ENCODE data around the gene KRTAP9-9. TPM values are rescaled to one million over a fixed set of nuclear protein-coding genes. Genes with fewer than 3 reads are reported as not detected.
"Not testable (repeated sequence)": the region's sequence is repeated elsewhere in the genome, so short reads cannot be mapped to it uniquely, and the experiment has no call there.

The KRTAP9-9 gene
- total RNA-seq, 2 experiments from 2014 or later: not detected

DNA sequence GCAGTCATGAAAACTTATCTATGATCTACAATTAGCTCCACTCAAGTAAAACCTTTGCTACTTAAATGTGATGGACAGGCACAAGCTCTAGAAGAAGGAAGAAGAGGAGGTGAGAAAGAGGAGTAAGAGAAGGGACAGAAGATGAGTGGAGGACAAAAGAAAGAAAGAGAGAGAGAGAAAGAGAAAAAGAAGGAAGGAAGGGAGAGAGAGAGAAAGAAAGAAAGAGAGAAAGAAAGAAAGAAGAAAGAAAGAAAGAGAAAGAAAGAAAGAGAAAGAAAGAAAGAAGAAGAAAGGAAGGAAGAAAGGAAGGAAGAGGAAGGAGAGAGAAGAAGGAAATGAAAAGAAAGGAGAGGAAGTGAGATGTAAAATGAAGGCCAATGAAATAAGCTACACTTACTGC, 25.1 kb upstream of the KRTAP9-9 start:
- Mint-ChIP-seq H3K9me3 (no peaks in the 10 kb centered on the region), H3K27me3 (peaks cover 22% of the 10 kb centered on the region), H3K4me1 (ENCODE audit: low read depth) (no peaks in the 10 kb centered on the region), H3K4me3 (no peak overlapping the region), H3K36me3 (ENCODE audit: low read depth) (no peaks in the 10 kb centered on the region), H3K27ac (no peak overlapping the region)
- H3K27me3 ChIP-seq (ENCODE audit: control insufficient read depth in 1 of 2, insufficient read depth in 2 of 2, low read length in 2 of 2): no peaks in the 10 kb centered on the region
- ChIA-PET CTCF (interaction anchor here (1.8 kb wide), 1 partner anchor 10 kb away, joined by 3 read pairs; no protein-coding TSS in a partner anchor), POLR2A (no interaction called here)
- no peaks in the 10 kb centered on the region for H3K36me3 ChIP-seq (ENCODE audit: insufficient read depth, low read length)
- no peak overlapping the region for H3K4me3 ChIP-seq (ENCODE audit: low read length)
- no peak overlapping the region for H3K27ac ChIP-seq (ENCODE audit: low read depth in 1 of 2, low read length in 2 of 2)
- TF ChIP-seq, protein P1, sequence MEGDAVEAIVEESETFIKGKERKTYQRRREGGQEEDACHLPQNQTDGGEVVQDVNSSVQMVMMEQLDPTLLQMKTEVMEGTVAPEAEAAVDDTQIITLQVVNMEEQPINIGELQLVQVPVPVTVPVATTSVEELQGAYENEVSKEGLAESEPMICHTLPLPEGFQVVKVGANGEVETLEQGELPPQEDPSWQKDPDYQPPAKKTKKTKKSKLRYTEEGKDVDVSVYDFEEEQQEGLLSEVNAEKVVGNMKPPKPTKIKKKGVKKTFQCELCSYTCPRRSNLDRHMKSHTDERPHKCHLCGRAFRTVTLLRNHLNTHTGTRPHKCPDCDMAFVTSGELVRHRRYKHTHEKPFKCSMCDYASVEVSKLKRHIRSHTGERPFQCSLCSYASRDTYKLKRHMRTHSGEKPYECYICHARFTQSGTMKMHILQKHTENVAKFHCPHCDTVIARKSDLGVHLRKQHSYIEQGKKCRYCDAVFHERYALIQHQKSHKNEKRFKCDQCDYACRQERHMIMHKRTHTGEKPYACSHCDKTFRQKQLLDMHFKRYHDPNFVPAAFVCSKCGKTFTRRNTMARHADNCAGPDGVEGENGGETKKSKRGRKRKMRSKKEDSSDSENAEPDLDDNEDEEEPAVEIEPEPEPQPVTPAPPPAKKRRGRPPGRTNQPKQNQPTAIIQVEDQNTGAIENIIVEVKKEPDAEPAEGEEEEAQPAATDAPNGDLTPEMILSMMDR (IDR thresholded peaks at IDR 0.05): no peak
- ATAC-seq (ENCODE audit: poor library complexity) (no peak), DNase-seq (no peak)
- no peaks in the 10 kb centered on the region for H3K4me1 ChIP-seq (ENCODE audit: insufficient read depth, low read length)
- no peaks in the 10 kb centered on the region for H3K9me3 ChIP-seq (ENCODE audit: control insufficient read depth in 1 of 2, insufficient read depth in 1 of 2, low read length in 2 of 2)
- intact Hi-C loops (cut with DNase I, micrococcal nuclease): loop anchor here in 1 of 2 experiments (5.0 kb wide), 1 partner anchor 92 kb away; no protein-coding TSS in a partner anchor

DNA sequence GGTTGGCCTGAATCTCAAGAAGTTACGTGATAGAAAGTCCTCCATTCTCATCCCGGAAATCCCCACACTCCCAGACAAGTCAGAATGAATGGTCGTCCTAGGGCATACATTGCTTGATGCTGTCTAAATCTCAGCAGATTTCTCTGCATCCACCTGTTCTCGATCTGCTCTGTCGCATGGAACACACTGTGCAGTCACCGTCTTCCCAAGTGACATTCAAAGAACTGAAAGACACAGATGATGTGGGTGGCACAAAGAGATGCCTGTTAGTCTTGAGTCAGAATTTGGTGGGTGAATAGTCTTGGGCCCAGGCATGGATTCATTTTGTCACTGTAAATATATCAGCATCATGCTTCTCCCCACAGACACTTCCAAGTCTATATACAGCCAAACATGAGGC, 23.5 kb upstream of the KRTAP9-9 start:
- H3K27me3 Mint-ChIP-seq: peaks cover 27% of the 10 kb centered on the region
- CTCF ChIA-PET: no interaction called here

DNA sequence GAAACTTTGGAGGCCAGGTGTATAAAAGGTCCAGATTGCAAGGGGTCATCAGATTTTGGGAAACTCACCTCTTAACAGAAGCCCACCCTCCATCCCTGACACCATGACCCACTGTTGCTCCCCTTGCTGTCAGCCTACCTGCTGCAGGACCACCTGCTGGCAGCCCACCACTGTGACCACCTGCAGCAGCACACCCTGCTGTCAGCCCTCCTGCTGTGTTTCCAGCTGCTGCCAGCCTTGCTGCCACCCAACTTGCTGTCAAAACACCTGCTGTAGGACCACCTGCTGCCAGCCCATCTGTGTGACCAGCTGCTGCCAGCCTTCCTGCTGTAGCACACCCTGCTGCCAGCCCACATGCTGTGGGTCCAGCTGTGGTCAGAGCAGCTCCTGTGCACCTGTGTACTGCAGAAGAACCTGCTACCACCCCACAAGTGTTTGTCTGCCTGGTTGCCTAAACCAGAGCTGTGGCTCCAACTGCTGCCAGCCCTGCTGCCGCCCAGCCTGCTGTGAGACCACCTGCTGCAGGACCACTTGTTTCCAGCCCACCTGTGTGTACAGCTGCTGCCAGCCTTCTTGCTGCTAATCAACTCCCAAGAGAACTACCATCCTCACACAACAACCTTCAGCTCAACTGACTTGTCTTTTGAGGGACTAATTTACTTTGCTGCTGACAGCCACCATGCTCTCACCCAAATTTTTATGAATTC, 22.6 kb upstream of the KRTAP9-9 start, which contains the start of gene KRTAP9-3:
Gene KRTAP9-3, plus strand, starts transcription at position 51 of the 707 bp plus-strand sequence. Its CDS starts 53 bp downstream, at position 104.
- H3K36me3 ChIP-seq (ENCODE audit: insufficient read depth, low read length); H3K27ac Mint-ChIP-seq; H3K4me3 Mint-ChIP-seq; DNase-seq; H3K36me3 Mint-ChIP-seq (ENCODE audit: low read depth); ATAC-seq (ENCODE audit: poor library complexity); H3K9me3 ChIP-seq (ENCODE audit: control insufficient read depth in 1 of 2, insufficient read depth in 1 of 2, low read length in 2 of 2); H3K4me3 ChIP-seq (ENCODE audit: low read length); H3K4me1 Mint-ChIP-seq (ENCODE audit: low read depth); CTCF ChIA-PET; H3K27me3 ChIP-seq (ENCODE audit: control insufficient read depth in 1 of 2, insufficient read depth in 2 of 2, low read length in 2 of 2); H3K9me3 Mint-ChIP-seq; H3K4me1 ChIP-seq (ENCODE audit: insufficient read depth, low read length); POLR2A ChIA-PET; H3K27ac ChIP-seq (ENCODE audit: low read depth in 1 of 2, low read length in 2 of 2): not testable (repeated sequence)
- intact Hi-C loops (cut with DNase I, micrococcal nuclease): loop anchor here in 1 of 2 experiments (5.0 kb wide), 1 partner anchor 90 kb away; no protein-coding TSS in a partner anchor
- peaks cover 27% of the 10 kb centered on the region for H3K27me3 Mint-ChIP-seq

More for the DNA sequence above, 23.5 kb upstream of the KRTAP9-9 start:
- TF ChIP-seq, protein P1 (IDR thresholded peaks at IDR 0.05): no peak
- no peaks in the 10 kb centered on the region for H3K27me3 ChIP-seq (ENCODE audit: control insufficient read depth in 1 of 2, insufficient read depth in 2 of 2, low read length in 2 of 2)
- no peaks in the 10 kb centered on the region for H3K4me1 ChIP-seq (ENCODE audit: insufficient read depth, low read length)
- no peaks in the 10 kb centered on the region for H3K36me3 ChIP-seq (ENCODE audit: insufficient read depth, low read length)
- Mint-ChIP-seq H3K36me3 (ENCODE audit: low read depth) (no peaks in the 10 kb centered on the region), H3K4me3 (no peak overlapping the region), H3K27ac (no peak overlapping the region), H3K4me1 (ENCODE audit: low read depth) (no peaks in the 10 kb centered on the region), H3K9me3 (no peaks in the 10 kb centered on the region)
- ATAC-seq (ENCODE audit: poor library complexity) (no peak), DNase-seq (no peak)
- no peak overlapping the region for H3K4me3 ChIP-seq (ENCODE audit: low read length)
- intact Hi-C loops (cut with DNase I, micrococcal nuclease): loop anchor here in 1 of 2 experiments (5.0 kb wide), 1 partner anchor 91 kb away; no protein-coding TSS in a partner anchor
- POLR2A ChIA-PET: no interaction called here
- no peaks in the 10 kb centered on the region for H3K9me3 ChIP-seq (ENCODE audit: control insufficient read depth in 1 of 2, insufficient read depth in 1 of 2, low read length in 2 of 2)
- no peak overlapping the region for H3K27ac ChIP-seq (ENCODE audit: low read depth in 1 of 2, low read length in 2 of 2)

DNA sequence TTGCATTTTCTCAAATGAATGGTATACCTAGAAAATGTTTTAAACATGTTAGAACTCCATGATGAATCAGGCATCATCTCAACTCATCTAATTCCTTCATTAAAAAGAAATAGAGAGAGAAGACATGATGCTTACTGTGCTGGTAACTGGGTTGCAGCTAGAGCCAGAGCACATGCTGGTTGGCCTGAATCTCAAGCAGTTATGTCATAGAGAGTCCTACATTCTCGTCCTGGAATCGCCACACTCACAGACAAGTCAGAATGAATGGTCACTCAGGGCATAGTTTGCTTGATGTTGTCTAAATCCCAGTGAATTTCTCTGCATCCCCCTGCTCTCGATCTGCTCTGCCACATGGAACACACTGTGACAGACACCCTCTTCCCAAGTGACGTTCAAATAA, 18.1 kb upstream of the KRTAP9-9 start:
- H3K4me1 Mint-ChIP-seq (ENCODE audit: low read depth); DNase-seq; H3K27me3 ChIP-seq (ENCODE audit: control insufficient read depth in 1 of 2, insufficient read depth in 2 of 2, low read length in 2 of 2); CTCF ChIA-PET; H3K9me3 ChIP-seq (ENCODE audit: control insufficient read depth in 1 of 2, insufficient read depth in 1 of 2, low read length in 2 of 2); H3K4me1 ChIP-seq (ENCODE audit: insufficient read depth, low read length); intact Hi-C loops (cut with DNase I, micrococcal nuclease); H3K9me3 Mint-ChIP-seq; H3K27ac Mint-ChIP-seq; POLR2A ChIA-PET; H3K4me3 ChIP-seq (ENCODE audit: low read length); H3K36me3 Mint-ChIP-seq (ENCODE audit: low read depth); H3K36me3 ChIP-seq (ENCODE audit: insufficient read depth, low read length); H3K4me3 Mint-ChIP-seq; ATAC-seq (ENCODE audit: poor library complexity); H3K27ac ChIP-seq (ENCODE audit: low read depth in 1 of 2, low read length in 2 of 2): not testable (repeated sequence)
- peaks cover 25% of the 10 kb centered on the region for H3K27me3 Mint-ChIP-seq

DNA sequence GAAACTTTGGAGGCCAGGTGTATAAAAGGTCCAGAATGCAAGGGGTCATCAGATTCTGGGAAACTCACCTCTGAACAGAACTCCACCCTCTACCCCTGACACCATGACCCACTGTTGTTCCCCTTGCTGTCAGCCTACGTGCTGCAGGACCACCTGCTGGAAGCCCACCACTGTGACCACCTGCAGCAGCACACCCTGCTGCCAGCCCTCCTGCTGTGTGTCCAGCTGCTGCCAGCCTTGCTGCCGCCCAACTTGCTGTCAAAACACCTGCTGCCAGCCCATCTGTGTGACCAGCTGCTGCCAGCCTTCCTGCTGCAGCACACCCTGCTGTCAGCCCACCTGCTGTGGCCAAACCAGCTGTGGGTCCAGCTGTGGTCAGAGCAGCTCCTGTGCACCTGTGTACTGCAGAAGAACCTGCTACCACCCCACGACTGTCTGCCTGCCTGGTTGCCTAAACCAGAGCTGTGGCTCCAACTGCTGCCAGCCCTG, 17.2 kb upstream of the KRTAP9-9 start, which contains the start of gene KRTAP9-8:
Gene KRTAP9-8, plus strand, starts transcription at position 51 of the 489 bp plus-strand sequence. Its CDS starts 53 bp downstream, at position 104.
- DNase-seq; POLR2A ChIA-PET; H3K9me3 Mint-ChIP-seq; H3K27ac Mint-ChIP-seq; H3K9me3 ChIP-seq (ENCODE audit: control insufficient read depth in 1 of 2, insufficient read depth in 1 of 2, low read length in 2 of 2); H3K27me3 ChIP-seq (ENCODE audit: control insufficient read depth in 1 of 2, insufficient read depth in 2 of 2, low read length in 2 of 2); intact Hi-C loops (cut with DNase I, micrococcal nuclease); ATAC-seq (ENCODE audit: poor library complexity); H3K4me1 Mint-ChIP-seq (ENCODE audit: low read depth); H3K36me3 ChIP-seq (ENCODE audit: insufficient read depth, low read length); H3K4me3 Mint-ChIP-seq; H3K4me3 ChIP-seq (ENCODE audit: low read length); H3K36me3 Mint-ChIP-seq (ENCODE audit: low read depth); CTCF ChIA-PET; H3K4me1 ChIP-seq (ENCODE audit: insufficient read depth, low read length); H3K27ac ChIP-seq (ENCODE audit: low read depth in 1 of 2, low read length in 2 of 2): not testable (repeated sequence)
- H3K27me3 Mint-ChIP-seq: peaks cover 28% of the 10 kb centered on the region
